PC-3 (cell line): ENCODE data around the gene CSH2. TPM values are rescaled to one million over a fixed set of nuclear protein-coding genes. Genes with fewer than 3 reads are reported as not detected.
"Not testable (repeated sequence)": the region's sequence is repeated elsewhere in the genome, so short reads cannot be mapped to it uniquely, and the experiment has no call there.

ENCODE experiments used
- ATAC-seq: fragments of 200-7000 bp; cut with Tn5 transposase; 2 replicates; pipeline ENCODE4 v1.9.1; 2020; ENCODE audit warnings: mild to moderate bottlenecking, moderate library complexity
- BruUV-seq: library from RNA; stranded (reverse); fragments of 400-500 nt; replicated peaks from 2 replicates; lab custom pipeline; 2021; lab: Mats Ljungman, UMichigan
- CTCF ChIA-PET: fragments of 300-600 bp; sonication (Branson Sonifier 250); formaldehyde crosslinking; loops from one replicate; lab custom pipeline; 2022; ENCODE audit warnings: antibody characterized with exemption; lab: Charles Lee
- POLR2A ChIA-PET: fragments of 300-600 bp; sonication (Branson Sonifier 250); formaldehyde crosslinking; loops from one replicate; lab custom pipeline; 2022; ENCODE audit warnings: antibody characterized with exemption; ENCODE audit not compliant: unreplicated experiment; lab: Charles Lee
- DNase-seq: peaks from one replicate; pipeline ENCODE4 v3.0.0-alpha.2; 2015
- H2AFZ ChIP-seq: fragments of 300-600 bp; sonication (generic); 2 replicates; pipeline ENCODE4 v1.6.0; 2016; ENCODE audit warnings: antibody characterized with exemption, low read length
- H3F3A ChIP-seq: fragments of 300-600 bp; sonication (generic); one replicate; pipeline ENCODE4 v1.6.0; 2017; ENCODE audit warnings: antibody characterized with exemption, low read length, control low read depth, mild to moderate bottlenecking; ENCODE audit not compliant: unreplicated experiment
- H3K27ac ChIP-seq: fragments of 300-600 bp; sonication (generic); 2 replicates; pipeline ENCODE4 v1.5.1; 2016; ENCODE audit warnings: mild to moderate bottlenecking, low read length
- H3K27me3 ChIP-seq: fragments of 300-600 bp; sonication (generic); 2 replicates; pipeline ENCODE4 v1.6.1; 2016; ENCODE audit warnings: low read length, mixed read lengths
- H3K36me3 ChIP-seq: fragments of 300-600 bp; sonication (generic); 2 replicates; pipeline ENCODE4 v1.6.1; 2016; ENCODE audit warnings: low read depth, mixed run types, low read length, mixed read lengths
- H3K4me1 ChIP-seq: fragments of 300-600 bp; sonication (generic); 2 replicates; pipeline ENCODE4 v1.5.1; 2016; ENCODE audit warnings: low read length; ENCODE audit not compliant: insufficient read depth
- H3K4me2 ChIP-seq: fragments of 300-600 bp; sonication (generic); 2 replicates; pipeline ENCODE4 v1.6.0; 2016; ENCODE audit warnings: low read length
- H3K4me3 ChIP-seq: fragments of 300-600 bp; sonication (generic); 2 replicates; pipeline ENCODE4 v1.5.1; 2016; ENCODE audit warnings: mild to moderate bottlenecking, low read length, mixed read lengths
- H3K79me2 ChIP-seq: fragments of 300-600 bp; sonication (generic); 2 replicates; pipeline ENCODE4 v1.6.1; 2017; ENCODE audit warnings: low read length, mixed read lengths
- H3K9ac ChIP-seq: fragments of 300-600 bp; sonication (generic); 2 replicates; pipeline ENCODE4 v1.6.0; 2016; ENCODE audit warnings: mild to moderate bottlenecking, low read length
- H3K9me2 ChIP-seq: fragments of 300-600 bp; sonication (generic); replicated peaks from 2 replicates; pipeline ENCODE4 v1.6.1; 2016; ENCODE audit warnings: mixed run types, low read length, mixed read lengths
- H3K9me3 ChIP-seq: fragments of 300-600 bp; sonication (generic); 2 replicates; pipeline ENCODE4 v1.6.1; 2016; ENCODE audit warnings: low read length, mixed read lengths
- H4K20me1 ChIP-seq: fragments of 300-600 bp; sonication (generic); 2 replicates; pipeline ENCODE4 v1.6.1; 2016; ENCODE audit warnings: low read length, mixed read lengths
- EZH2 ChIP-seq: fragments of 300-600 bp; sonication (generic); IDR thresholded peaks from one replicate; pipeline ENCODE4 v1.6.1; 2017; ENCODE audit warnings: antibody characterized with exemption, mild to moderate bottlenecking, low read length; ENCODE audit not compliant: unreplicated experiment
- EZH2phosphoT487 ChIP-seq: fragments of 300-600 bp; sonication (generic); IDR thresholded peaks from 2 replicates; pipeline ENCODE4 v1.6.1; 2018; ENCODE audit warnings: mild to moderate bottlenecking, antibody characterized with exemption, low read length, borderline replicate concordance
- intact Hi-C: fragments of 100-400 bp; cut with micrococcal nuclease; formaldehyde crosslinking; loops from 2 replicates; pipeline ENCODE4 v1.9.0; 2023
- total RNA-seq: library from RNA; depleted of rRNA; stranded (reverse); fragments of >200 nt; gene quantifications from 2 replicates; pipeline ENCODE4 v1.2.3, GENCODE V29; 2014
- TF ChIP-seq, protein P1 (sequence below): fragments of 300-600 bp; sonication (generic); conservative IDR thresholded peaks from 2 replicates; pipeline ENCODE4 v1.5.1; 2017; ENCODE audit warnings: antibody characterized with exemption, low read depth, mild to moderate bottlenecking, low read length

CSH2 gene
- total RNA-seq, 1 experiment from 2014 or later: not detected

DNA sequence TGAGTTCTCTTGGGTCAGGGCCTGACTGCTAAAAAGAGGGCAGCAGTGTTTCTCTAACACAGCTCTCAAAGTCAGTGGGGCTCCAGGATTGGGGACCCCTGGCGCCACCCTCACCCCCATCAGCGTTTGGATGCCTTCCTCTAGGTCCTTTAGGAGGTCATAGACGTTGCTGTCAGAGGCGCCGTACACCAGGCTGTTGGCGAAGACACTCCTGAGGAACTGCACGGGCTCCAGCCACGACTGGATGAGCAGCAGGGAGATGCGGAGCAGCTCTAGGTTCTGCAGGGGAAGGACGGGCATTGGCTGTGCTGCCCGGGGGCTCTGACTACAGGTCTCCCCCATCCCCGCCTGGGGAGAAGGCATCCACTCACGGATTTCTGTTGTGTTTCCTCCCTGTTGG, 44.2 kb upstream of the CSH2 start:
- no peaks in the 10 kb centered on the region for H3K36me3 ChIP-seq
- H4K20me1 ChIP-seq: no peaks in the 10 kb centered on the region
- H3K9me2 ChIP-seq: no peaks in the 10 kb centered on the region
- no peaks in the 10 kb centered on the region for H3K79me2 ChIP-seq
- H3K4me1 ChIP-seq: no peaks in the 10 kb centered on the region
- H3K9me3 ChIP-seq: no peaks in the 10 kb centered on the region
- no peak overlapping the region for H3K4me3 ChIP-seq
- H3K27ac ChIP-seq: no peak overlapping the region
- DNase-seq (no peak), ATAC-seq (no peak)
- H3K4me2 ChIP-seq: no peak overlapping the region
- no peak overlapping the region for H2AFZ ChIP-seq
- BruUV-seq: no TSS peak
- TF ChIP-seq EZH2phosphoT487 (no peak), EZH2 (no peak)
- TF ChIP-seq, protein P1, sequence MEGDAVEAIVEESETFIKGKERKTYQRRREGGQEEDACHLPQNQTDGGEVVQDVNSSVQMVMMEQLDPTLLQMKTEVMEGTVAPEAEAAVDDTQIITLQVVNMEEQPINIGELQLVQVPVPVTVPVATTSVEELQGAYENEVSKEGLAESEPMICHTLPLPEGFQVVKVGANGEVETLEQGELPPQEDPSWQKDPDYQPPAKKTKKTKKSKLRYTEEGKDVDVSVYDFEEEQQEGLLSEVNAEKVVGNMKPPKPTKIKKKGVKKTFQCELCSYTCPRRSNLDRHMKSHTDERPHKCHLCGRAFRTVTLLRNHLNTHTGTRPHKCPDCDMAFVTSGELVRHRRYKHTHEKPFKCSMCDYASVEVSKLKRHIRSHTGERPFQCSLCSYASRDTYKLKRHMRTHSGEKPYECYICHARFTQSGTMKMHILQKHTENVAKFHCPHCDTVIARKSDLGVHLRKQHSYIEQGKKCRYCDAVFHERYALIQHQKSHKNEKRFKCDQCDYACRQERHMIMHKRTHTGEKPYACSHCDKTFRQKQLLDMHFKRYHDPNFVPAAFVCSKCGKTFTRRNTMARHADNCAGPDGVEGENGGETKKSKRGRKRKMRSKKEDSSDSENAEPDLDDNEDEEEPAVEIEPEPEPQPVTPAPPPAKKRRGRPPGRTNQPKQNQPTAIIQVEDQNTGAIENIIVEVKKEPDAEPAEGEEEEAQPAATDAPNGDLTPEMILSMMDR: no peak
- no peak overlapping the region for H3K9ac ChIP-seq
- ChIA-PET POLR2A (no interaction called here), CTCF (interaction anchor here (1.0 to 3.2 kb wide), 2 partner anchors 33 to 108 kb away, joined by 4 to 22 read pairs; no protein-coding TSS in a partner anchor)
- intact Hi-C loops: loop anchor here (2.0 to 10.0 kb wide), 4 partner anchors 35 to 367 kb away; no protein-coding TSS in a partner anchor
- H3F3A ChIP-seq: no peaks in the 10 kb centered on the region
- peaks cover 14% of the 10 kb centered on the region; the same call in 1 of the 2 replicates for H3K27me3 ChIP-seq

DNA sequence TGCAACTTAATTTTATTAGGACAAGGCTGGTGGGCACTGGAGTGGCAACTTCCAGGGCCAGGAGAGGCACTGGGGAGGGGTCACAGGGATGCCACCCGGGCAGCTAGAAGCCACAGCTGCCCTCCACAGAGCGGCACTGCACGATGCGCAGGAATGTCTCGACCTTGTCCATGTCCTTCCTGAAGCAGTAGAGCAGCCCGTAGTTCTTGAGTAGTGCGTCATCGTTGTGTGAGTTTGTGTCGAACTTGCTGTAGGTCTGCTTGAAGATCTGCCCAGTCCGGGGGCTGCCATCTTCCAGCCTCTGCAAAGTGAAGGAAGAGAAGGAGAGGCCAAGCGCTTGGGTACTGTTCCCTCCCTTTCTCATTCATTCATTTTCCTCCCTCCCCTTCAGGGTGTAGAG, 43.7 kb upstream of the CSH2 start:
- H3K9me2 ChIP-seq, H3F3A ChIP-seq, H4K20me1 ChIP-seq, H3K9ac ChIP-seq, H3K27ac ChIP-seq, BruUV-seq, H3K36me3 ChIP-seq, H3K9me3 ChIP-seq, H3K4me1 ChIP-seq, CTCF ChIA-PET, H3K4me2 ChIP-seq, H3K79me2 ChIP-seq, H2AFZ ChIP-seq, DNase-seq, H3K4me3 ChIP-seq, ATAC-seq, POLR2A ChIA-PET: not testable (repeated sequence)
- intact Hi-C loops: loop anchor here (5.0 to 10.0 kb wide), 2 partner anchors 35 to 368 kb away; no protein-coding TSS in a partner anchor
- peaks cover 14% of the 10 kb centered on the region; the same call in 1 of the 2 replicates for H3K27me3 ChIP-seq

DNA sequence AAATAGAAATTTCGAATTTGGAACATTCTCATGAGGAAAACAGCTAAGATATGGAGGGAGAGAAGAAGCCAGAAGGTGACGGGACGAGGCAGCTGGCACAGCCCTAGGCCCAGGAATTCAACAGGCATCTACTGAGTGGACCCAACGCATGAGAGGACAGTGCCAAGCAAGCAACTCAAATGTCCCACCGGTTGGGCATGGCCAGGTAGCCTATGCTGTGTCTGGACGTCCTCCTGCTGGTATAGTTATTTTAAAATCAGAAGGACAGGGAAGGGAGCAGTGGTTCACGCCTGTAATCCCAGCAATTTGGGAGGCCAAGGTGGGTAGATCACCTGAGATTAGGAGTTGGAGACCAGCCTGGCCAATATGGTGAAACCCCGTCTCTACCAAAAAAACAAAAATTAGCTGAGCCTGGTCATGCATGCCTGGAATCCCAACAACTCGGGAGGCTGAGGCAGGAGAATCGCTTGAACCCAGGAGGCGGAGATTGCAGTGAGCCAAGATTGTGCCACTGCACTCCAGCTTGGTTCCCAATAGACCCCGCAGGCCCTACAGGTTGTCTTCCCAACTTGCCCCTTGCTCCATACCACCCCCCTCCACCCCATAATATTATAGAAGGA, 43.2 kb upstream of the CSH2 start:
- H3K27ac ChIP-seq: no peak overlapping the region
- no peaks in the 10 kb centered on the region for H3F3A ChIP-seq
- no peaks in the 10 kb centered on the region for H4K20me1 ChIP-seq
- no peak overlapping the region for H3K9ac ChIP-seq
- BruUV-seq: no TSS peak
- CTCF ChIA-PET: interaction anchor here (0.6 kb wide), 1 partner anchor 53 kb away, joined by 3 read pairs; no protein-coding TSS in a partner anchor
- no peak for DNase-seq
- no peak overlapping the region for H3K4me3 ChIP-seq
- peaks cover 14% of the 10 kb centered on the region; the same call in 1 of the 2 replicates for H3K27me3 ChIP-seq
- H3K4me1 ChIP-seq: no peaks in the 10 kb centered on the region
- H3K9me3 ChIP-seq: no peaks in the 10 kb centered on the region
- no peak overlapping the region for H3K4me2 ChIP-seq
- H3K79me2 ChIP-seq: no peaks in the 10 kb centered on the region
- H3K36me3 ChIP-seq: no peaks in the 10 kb centered on the region
- H3K9me2 ChIP-seq: no peaks in the 10 kb centered on the region
- intact Hi-C loops: loop anchor here (5.0 to 10.0 kb wide), 2 partner anchors 36 to 368 kb away; no protein-coding TSS in a partner anchor
- POLR2A ChIA-PET: no interaction called here
- TF ChIP-seq EZH2 (no peak), EZH2phosphoT487 (no peak)
- TF ChIP-seq, protein P1: no peak
- H2AFZ ChIP-seq: no peak overlapping the region
- no peak for ATAC-seq

DNA sequence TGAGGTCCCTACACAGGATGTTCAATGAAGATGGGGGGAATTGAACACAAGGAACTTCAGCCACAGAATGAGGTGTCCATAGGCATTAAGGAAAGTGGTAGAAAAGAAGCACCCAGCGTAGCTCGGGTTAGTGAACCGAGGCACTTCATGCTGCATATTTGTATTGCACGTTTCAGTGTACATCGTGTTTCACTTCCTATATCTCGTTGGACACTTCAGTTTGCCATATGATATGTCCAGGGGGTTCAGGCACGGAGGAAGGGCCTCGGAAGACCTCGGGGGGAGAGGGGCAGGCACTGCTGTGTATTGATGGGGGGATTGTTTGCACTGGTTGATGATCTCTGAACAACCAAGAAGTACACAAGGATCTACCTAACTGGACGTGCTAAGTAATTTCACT, 42.3 kb upstream of the CSH2 start:
- peaks cover 14% of the 10 kb centered on the region; the same call in 1 of the 2 replicates for H3K27me3 ChIP-seq
- POLR2A ChIA-PET, H3K9me3 ChIP-seq, H3K27ac ChIP-seq, H3K9me2 ChIP-seq, H3K79me2 ChIP-seq, H4K20me1 ChIP-seq, H3K4me3 ChIP-seq, BruUV-seq, H3K4me2 ChIP-seq, H3K36me3 ChIP-seq, ATAC-seq, H3F3A ChIP-seq, DNase-seq, H3K4me1 ChIP-seq, CTCF ChIA-PET, H2AFZ ChIP-seq, H3K9ac ChIP-seq: not testable (repeated sequence)
- intact Hi-C loops: loop anchor here (5.0 to 10.0 kb wide), 2 partner anchors 37 to 369 kb away; no protein-coding TSS in a partner anchor
